HepG2 (cell line): ENCODE results near the gene GCH1.

ENCODE experiments used
- ATM ChIP-seq: fragments of 450-650 bp; IDR thresholded peaks from 2 replicates; pipeline ENCODE4 v1.7.1; 2017; ENCODE audit warnings: mild to moderate bottlenecking, borderline replicate concordance
- CBX1 ChIP-seq: IDR thresholded peaks from one replicate; pipeline ENCODE4 v1.6.1; 2016; ENCODE audit warnings: antibody characterized with exemption, low read depth
- EED ChIP-seq: sonication (generic); formaldehyde crosslinking; IDR thresholded peaks from 2 replicates; pipeline ENCODE4 v1.5.0; 2020; ENCODE audit warnings: mild to moderate bottlenecking, missing genetic modification reagents
- ESRRA ChIP-seq: sonication (generic); formaldehyde crosslinking; IDR thresholded peaks from 2 replicates; pipeline ENCODE4 v1.5.1; 2020; ENCODE audit warnings: mild to moderate bottlenecking, low read depth, missing genetic modification reagents
- GABPA ChIP-seq, 2 experiments: IDR thresholded peaks; 2 replicates each; pipeline ENCODE4 v1.6.1; 2011 to 2016; ENCODE audit warnings: low read depth in 2 of 2, low read length in 1 of 2, missing biosample characterization in 1 of 2, missing genetic modification characterization in 1 of 2
- HDAC2 ChIP-seq: sonication (generic); formaldehyde crosslinking; IDR thresholded peaks from 2 replicates; pipeline ENCODE4 v1.4.0; 2020; ENCODE audit warnings: missing genetic modification reagents
- RAD21 ChIP-seq: fragments of 450-650 bp; formaldehyde crosslinking; IDR thresholded peaks from 2 replicates; pipeline ENCODE4 v1.5.0; 2020; ENCODE audit warnings: mild to moderate bottlenecking
- SP1 ChIP-seq, 2 experiments: fragments of 450-650 bp in 1 of 2; sonication (generic) in 1 of 2; formaldehyde crosslinking in 1 of 2; IDR thresholded peaks; 2 replicates each; pipeline versions ENCODE4 v1.4.0 to v1.6.1; 2016 to 2020; ENCODE audit warnings: missing genetic modification reagents in 1 of 2
- ZNF121 ChIP-seq: sonication (generic); formaldehyde crosslinking; IDR thresholded peaks from 2 replicates; pipeline ENCODE4 v1.5.0; 2020; ENCODE audit warnings: mild to moderate bottlenecking, missing genetic modification reagents

DNA sequence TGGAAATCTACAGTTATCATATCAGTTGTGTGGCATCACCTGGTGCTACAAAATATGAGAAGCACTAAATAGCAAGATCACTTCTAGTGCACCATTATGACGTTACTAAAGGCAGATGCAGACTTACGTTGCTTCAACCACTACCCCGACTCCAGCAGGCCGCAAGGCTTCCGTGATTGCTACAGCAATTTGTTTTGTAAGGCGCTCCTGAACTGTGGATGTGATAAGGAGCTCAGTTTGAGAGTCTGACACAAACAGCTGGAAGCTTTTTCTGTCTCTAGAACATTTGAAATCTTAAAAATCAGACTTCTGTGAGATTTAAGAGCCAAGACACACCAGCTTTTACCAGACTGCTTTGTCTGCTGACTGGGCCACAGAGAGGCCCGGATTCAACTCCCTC lies 57.0 kb downstream of the GCH1 start:
- TF ChIP-seq GABPA (IDR thresholded peaks at IDR 0.05; ENCODE audit: low read depth, low read length) (no peak), GABPA (CRISPR knock-in tag; IDR thresholded peaks at IDR 0.05; ENCODE audit: low read depth) (no peak), RAD21 (CRISPR knock-in tag) (no peak), SP1 (IDR thresholded peaks at IDR 0.05) (no peak), SP1 (CRISPR knock-in tag; IDR thresholded peaks at IDR 0.05) (no peak), ESRRA (no peak), ATM (no peak), CBX1 (no peak), ZNF121 (CRISPR knock-in tag) (no peak), EED (CRISPR knock-in tag) (no peak), HDAC2 (CRISPR knock-in tag) (no peak)
